ENCODE results near the gene KIF24. TPM values are rescaled to one million over a fixed set of nuclear protein-coding genes. Genes with fewer than 3 reads are reported as not detected.
"Not testable (repeated sequence)": the region's sequence is repeated elsewhere in the genome, so short reads cannot be mapped to it uniquely, and the experiment has no call there.

The KIF24 gene
- total RNA-seq, 2 experiments from 2014 or later: 6.6 to 7.5 TPM

DNA sequence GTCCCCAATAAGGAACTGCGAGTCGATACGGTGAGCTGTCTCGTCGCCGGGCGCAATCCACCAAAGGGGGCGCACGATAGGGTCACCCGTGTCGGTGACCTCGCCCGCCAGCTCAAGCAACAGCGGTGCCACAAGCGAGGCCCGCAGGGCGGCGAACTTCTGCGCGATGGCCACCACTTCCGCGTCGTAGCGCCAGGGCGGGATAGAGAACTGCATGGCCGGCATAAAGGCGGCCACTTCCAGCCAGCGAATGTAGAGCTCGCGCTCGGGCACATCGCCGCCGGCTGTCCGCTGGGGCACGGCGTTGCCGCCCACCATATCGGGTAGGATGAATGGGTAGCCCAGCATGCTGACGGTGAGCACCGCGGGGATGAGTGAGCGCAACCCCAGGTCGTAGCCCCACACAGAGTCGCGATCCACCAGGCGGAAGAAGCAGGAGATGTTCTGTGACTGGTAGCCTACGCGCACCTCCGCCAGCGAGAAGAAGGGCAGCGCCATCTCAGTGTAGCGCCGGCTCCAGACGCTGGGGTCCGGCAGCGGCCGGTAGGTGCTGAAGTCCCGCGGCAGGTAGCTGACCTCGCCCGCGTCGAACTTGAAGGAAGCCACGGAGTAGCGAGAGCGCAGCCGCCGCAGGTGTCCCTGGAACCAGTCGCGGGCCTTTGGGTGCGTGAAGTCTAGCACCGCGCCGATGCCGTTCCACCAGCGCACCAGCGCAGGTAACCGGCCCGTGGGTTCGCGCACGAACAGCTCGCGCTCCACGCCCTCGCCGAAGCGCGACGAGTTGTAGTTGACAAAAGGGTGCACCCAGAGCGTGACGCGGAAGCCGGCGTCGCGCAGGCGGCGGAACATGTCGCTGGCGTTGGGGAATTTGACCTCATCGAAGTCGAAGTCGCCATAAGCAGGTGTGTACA lies 42.2 kb upstream of the KIF24 start:
- POLR2A ChIA-PET: no interaction called here
- H3K27ac Mint-ChIP-seq: no peak overlapping the region

GRCh38 chr9:34370335-34370969 lies 41.4 kb upstream of the KIF24 start:
- no peak for ATAC-seq (ENCODE audit: low read depth)
- POLR2A ChIA-PET: no interaction called here

More for the DNA sequence above, 42.2 kb upstream of the KIF24 start:
- H3K36me3 Mint-ChIP-seq: peaks cover 47% of the 10 kb centered on the region
- H3K4me3 Mint-ChIP-seq: no peak overlapping the region
- no peaks in the 10 kb centered on the region for H3K27me3 Mint-ChIP-seq
- H3K4me1 Mint-ChIP-seq: peaks cover 16% of the 10 kb centered on the region
- ATAC-seq (ENCODE audit: low read depth): no peak
- no peak for DNase-seq
- H3K9me3 Mint-ChIP-seq: peaks cover 9% of the 10 kb centered on the region

DNA sequence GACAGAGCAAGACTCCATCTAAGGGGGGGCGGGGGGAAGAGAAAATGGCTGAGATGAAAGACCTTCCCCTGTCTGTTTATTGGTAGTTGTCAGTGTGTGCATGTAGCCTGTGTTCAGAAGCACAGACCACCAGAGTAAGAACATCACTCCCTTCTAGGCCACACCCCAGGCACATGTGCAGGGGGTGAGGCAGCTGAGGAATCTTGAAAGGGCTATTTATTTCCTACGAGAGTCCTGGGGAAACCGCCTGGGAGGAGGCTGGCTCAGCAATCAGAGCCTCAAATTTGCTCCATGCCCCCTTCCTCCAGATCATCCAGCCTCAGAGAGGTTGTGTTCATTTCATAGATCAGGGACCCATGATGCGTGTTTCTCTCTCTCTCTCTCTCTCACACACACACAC lies 40.6 kb upstream of the KIF24 start:
- Mint-ChIP-seq H3K27me3 (no peaks in the 10 kb centered on the region), H3K4me1 (peaks cover 8% of the 10 kb centered on the region), H3K36me3 (peaks cover 47% of the 10 kb centered on the region), H3K27ac (no peak overlapping the region), H3K4me3 (no peak overlapping the region), H3K9me3 (peaks cover 9% of the 10 kb centered on the region)
- DNase-seq (no peak), ATAC-seq (ENCODE audit: low read depth) (no peak)
- POLR2A ChIA-PET: no interaction called here

More at GRCh38 chr9:34370335-34370969, 41.4 kb upstream of the KIF24 start:
- Mint-ChIP-seq H3K4me3 (no peak overlapping the region), H3K27me3 (no peaks in the 10 kb centered on the region), H3K4me1 (peaks cover 10% of the 10 kb centered on the region), H3K27ac (no peak overlapping the region), H3K36me3 (peaks cover 47% of the 10 kb centered on the region), H3K9me3 (peaks cover 9% of the 10 kb centered on the region)
- no peak for DNase-seq

DNA sequence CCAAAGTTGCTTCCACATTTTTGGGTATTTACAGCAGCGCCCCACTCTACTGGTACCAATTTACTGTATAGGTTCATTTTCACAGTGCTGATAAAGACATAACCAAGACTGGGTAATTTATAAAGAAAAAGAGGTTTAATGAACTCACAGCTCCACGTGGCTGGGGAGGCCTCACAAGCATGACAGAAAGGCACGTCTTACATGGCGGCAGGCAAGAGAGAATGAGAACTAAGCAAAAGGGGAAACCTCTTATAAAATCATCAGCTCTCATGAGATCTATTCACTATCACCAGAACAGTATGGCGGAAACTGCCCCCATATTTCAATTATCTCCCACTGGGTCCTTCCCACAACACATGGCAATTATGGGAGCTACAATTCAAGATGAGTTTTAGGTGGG lies 39.7 kb upstream of the KIF24 start:
- H3K36me3 Mint-ChIP-seq: peaks cover 47% of the 10 kb centered on the region
- H3K4me3 Mint-ChIP-seq; POLR2A ChIA-PET; H3K9me3 Mint-ChIP-seq; H3K27ac Mint-ChIP-seq; DNase-seq; ATAC-seq (ENCODE audit: low read depth); H3K27me3 Mint-ChIP-seq: not testable (repeated sequence)
- H3K4me1 Mint-ChIP-seq: peaks cover 12% of the 10 kb centered on the region

GRCh38 chr9:34367751-34368410 lies 38.8 kb upstream of the KIF24 start:
- Mint-ChIP-seq H3K36me3 (peaks cover 46% of the 10 kb centered on the region), H3K4me1 (peaks cover 15% of the 10 kb centered on the region)
- ATAC-seq (ENCODE audit: low read depth); H3K9me3 Mint-ChIP-seq; H3K27ac Mint-ChIP-seq; POLR2A ChIA-PET; DNase-seq; H3K27me3 Mint-ChIP-seq; H3K4me3 Mint-ChIP-seq: not testable (repeated sequence)

GRCh38 chr9:34366365-34366764 lies 37.3 kb upstream of the KIF24 start:
- no peaks in the 10 kb centered on the region for H3K27me3 Mint-ChIP-seq
- peaks cover 9% of the 10 kb centered on the region for H3K9me3 Mint-ChIP-seq
- H3K4me1 Mint-ChIP-seq: peaks cover 15% of the 10 kb centered on the region
- no peak overlapping the region for H3K4me3 Mint-ChIP-seq
- H3K36me3 Mint-ChIP-seq: peaks cover 38% of the 10 kb centered on the region
- ATAC-seq (ENCODE audit: low read depth): no peak
- H3K27ac Mint-ChIP-seq: no peak overlapping the region
- POLR2A ChIA-PET: no interaction called here
- DNase-seq: no peak

GRCh38 chr9:34365282-34365681 lies 36.2 kb upstream of the KIF24 start:
- H3K36me3 Mint-ChIP-seq: peaks cover 29% of the 10 kb centered on the region
- no peaks in the 10 kb centered on the region for H3K27me3 Mint-ChIP-seq
- POLR2A ChIA-PET: interaction anchor here (1.6 to 2.5 kb wide), 2 partner anchors 9 to 12 kb away, joined by 7 to 15 read pairs; partner anchors contain the start of gene MYORG
- H3K9me3 Mint-ChIP-seq: peaks cover 9% of the 10 kb centered on the region
- ATAC-seq (ENCODE audit: low read depth) (no peak), DNase-seq (no peak)
- peaks cover 13% of the 10 kb centered on the region for H3K4me1 Mint-ChIP-seq
- H3K27ac Mint-ChIP-seq: no peak overlapping the region
- H3K4me3 Mint-ChIP-seq: no peak overlapping the region

DNA sequence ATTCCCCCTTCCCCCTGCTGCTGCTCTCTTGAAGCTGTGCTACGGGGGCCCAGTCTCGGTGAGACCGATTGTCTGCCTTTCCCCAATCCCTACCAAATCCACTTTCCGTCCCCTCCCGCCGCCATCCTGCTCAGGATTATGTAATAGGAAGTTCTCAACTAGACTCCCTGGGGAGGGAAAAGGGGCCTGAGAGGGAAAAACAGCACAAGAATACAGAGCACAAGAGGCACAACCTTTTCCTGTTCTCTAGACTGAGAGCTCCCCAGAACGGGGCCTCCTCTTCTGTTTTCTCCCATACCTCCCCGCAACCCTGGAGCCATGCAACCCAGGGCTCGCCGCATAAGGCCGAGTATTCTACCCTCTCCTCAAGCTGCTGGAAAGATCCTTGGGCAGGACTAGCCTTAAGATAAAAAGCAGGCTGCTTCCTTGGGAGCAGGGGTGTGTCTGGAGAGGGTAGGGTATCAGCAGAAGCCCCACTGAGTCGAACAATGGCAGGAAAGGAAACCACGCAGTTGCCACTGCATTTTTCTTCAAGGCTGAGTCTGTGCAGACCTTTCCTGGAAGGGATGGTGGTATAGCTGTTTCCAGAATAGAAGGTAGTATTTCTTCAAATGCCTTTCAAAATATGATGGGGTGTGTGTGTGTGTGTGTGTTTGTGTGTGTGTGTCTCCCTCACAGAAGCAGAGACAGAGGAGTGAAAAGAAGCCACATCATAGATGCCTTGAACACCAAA lies 34.7 kb upstream of the KIF24 start:
- H3K27me3 Mint-ChIP-seq: no peaks in the 10 kb centered on the region
- H3K4me1 Mint-ChIP-seq: peaks cover 13% of the 10 kb centered on the region
- peak overlapping the region; percentile 67 for H3K27ac Mint-ChIP-seq
- ATAC-seq (ENCODE audit: low read depth) (peak; percentile 85), DNase-seq (no peak)
- H3K36me3 Mint-ChIP-seq: peaks cover 20% of the 10 kb centered on the region
- POLR2A ChIA-PET: interaction anchor here (1.2 to 2.5 kb wide), 3 partner anchors 11 to 14 kb away, joined by 4 to 15 read pairs (median 7); partner anchors contain the start of gene MYORG
- H3K9me3 Mint-ChIP-seq: peaks cover 7% of the 10 kb centered on the region
- peak overlapping the region; percentile 44 for H3K4me3 Mint-ChIP-seq

- POLR2A ChIA-PET: no interaction called here
- no peak for ATAC-seq (ENCODE audit: low read depth)
- H3K4me1 Mint-ChIP-seq: peaks cover 13% of the 10 kb centered on the region
- H3K4me3 Mint-ChIP-seq: no peak overlapping the region
- DNase-seq: no peak
- H3K27ac Mint-ChIP-seq: no peak overlapping the region
- no peaks in the 10 kb centered on the region for H3K27me3 Mint-ChIP-seq
- H3K36me3 Mint-ChIP-seq: peaks cover 15% of the 10 kb centered on the region
- peaks cover 7% of the 10 kb centered on the region for H3K9me3 Mint-ChIP-seq
Observed at GRCh38 chr9:34362614-34363214, 33.6 kb upstream of the KIF24 start.

- not testable (repeated sequence) for H3K27me3 Mint-ChIP-seq; H3K4me1 Mint-ChIP-seq; H3K27ac Mint-ChIP-seq; ATAC-seq (ENCODE audit: low read depth); H3K4me3 Mint-ChIP-seq; DNase-seq
- POLR2A ChIA-PET: interaction anchor here (0.6 to 0.8 kb wide), 2 partner anchors 20 to 457 kb away, joined by 3 to 4 read pairs; no protein-coding TSS in a partner anchor
- peaks cover 12% of the 10 kb centered on the region for H3K9me3 Mint-ChIP-seq
- peaks cover 26% of the 10 kb centered on the region for H3K36me3 Mint-ChIP-seq
Observed at GRCh38 chr9:34352957-34353356, 23.9 kb upstream of the KIF24 start.

GRCh38 chr9:34352122-34352652 lies 23.1 kb upstream of the KIF24 start:
- H3K27me3 Mint-ChIP-seq; H3K4me3 Mint-ChIP-seq; H3K9me3 Mint-ChIP-seq; ATAC-seq (ENCODE audit: low read depth); H3K4me1 Mint-ChIP-seq; DNase-seq; H3K27ac Mint-ChIP-seq: not testable (repeated sequence)
- POLR2A ChIA-PET: interaction anchor here (0.8 kb wide), 1 partner anchor 21 kb away, joined by 3 read pairs; no protein-coding TSS in a partner anchor
- H3K36me3 Mint-ChIP-seq: peaks cover 19% of the 10 kb centered on the region

GRCh38 chr9:34349324-34349723 lies 20.3 kb upstream of the KIF24 start:
- peaks cover 2% of the 10 kb centered on the region for H3K4me1 Mint-ChIP-seq
- peaks cover 1% of the 10 kb centered on the region for H3K9me3 Mint-ChIP-seq
- no peaks in the 10 kb centered on the region for H3K27me3 Mint-ChIP-seq
- DNase-seq (no peak), ATAC-seq (ENCODE audit: low read depth) (no peak)
- POLR2A ChIA-PET: interaction anchor here (1.4 kb wide), 1 partner anchor 15 kb away, joined by 4 read pairs; no protein-coding TSS in a partner anchor
- H3K4me3 Mint-ChIP-seq: no peak overlapping the region
- H3K36me3 Mint-ChIP-seq: peaks cover 5% of the 10 kb centered on the region
- H3K27ac Mint-ChIP-seq: no peak overlapping the region

Data from activated naive CD8-positive, alpha-beta T cell treated with anti-CD3 and anti-CD28 coated beads, Interleukin-2, amount 10 ng/mL, durations not matched to agents 7 days and 5 days (primary cell).